SU-DHL-6 (cell line): ENCODE data around the gene MGAT4A.

Experiments used
- H2AFZ ChIP-seq: fragments of 200-600 bp; sonication (generic); 2 replicates; pipeline ENCODE4 v1.6.1; 2014; ENCODE audit warnings: low read depth, mild to moderate bottlenecking, moderate library complexity, mixed read lengths, antibody characterized with exemption, low read length; ENCODE audit not compliant: severe bottlenecking
- H3F3A ChIP-seq: fragments of 200-600 bp; shearing (Covaris generic); 2 replicates; pipeline ENCODE4 v1.6.0; 2016; ENCODE audit warnings: antibody characterized with exemption, mild to moderate bottlenecking; ENCODE audit not compliant: insufficient read depth
- H3K27ac ChIP-seq: fragments of 200-600 bp; sonication (generic); 2 replicates; pipeline ENCODE4 v1.5.1; 2016; ENCODE audit warnings: low read depth, mild to moderate bottlenecking, low read length, moderate library complexity, mixed read lengths
- H3K27me3 ChIP-seq: fragments of 200-600 bp; sonication (generic), shearing (Covaris generic); 2 replicates; pipeline ENCODE4 v1.6.0; 2014; ENCODE audit warnings: mild to moderate bottlenecking, low read length
- H3K36me3 ChIP-seq: fragments of 200-600 bp; sonication (generic); 2 replicates; pipeline ENCODE4 v1.6.1; 2014; ENCODE audit warnings: mild to moderate bottlenecking, low read length, mixed read lengths
- H3K4me2 ChIP-seq: fragments of 300-600, 200-600 bp; shearing (Covaris generic), sonication (generic); 2 replicates; pipeline ENCODE4 v1.6.0; 2014; ENCODE audit warnings: low read length, low read depth, mild to moderate bottlenecking; ENCODE audit not compliant: poor library complexity, severe bottlenecking
- H3K4me3 ChIP-seq: fragments of 200-600 bp; sonication (generic); 2 replicates; pipeline ENCODE4 v1.5.1; 2014; ENCODE audit warnings: antibody characterized with exemption, low read length, mild to moderate bottlenecking, mixed read lengths; ENCODE audit not compliant: insufficient read depth, poor library complexity, severe bottlenecking
- H3K79me2 ChIP-seq: fragments of 200-600 bp; sonication (generic); 2 replicates; pipeline ENCODE4 v1.6.1; 2014; ENCODE audit warnings: mild to moderate bottlenecking, low read length, moderate library complexity; ENCODE audit not compliant: insufficient read depth
- H3K9ac ChIP-seq: fragments of 200-600 bp; sonication (generic); 2 replicates; pipeline ENCODE4 v1.7.0; 2014; ENCODE audit warnings: mild to moderate bottlenecking, low read length
- H3K9me2 ChIP-seq: fragments of 200-600 bp; sonication (generic); replicated peaks from 2 replicates; pipeline ENCODE4 v1.6.1; 2014; ENCODE audit warnings: low read length; ENCODE audit not compliant: insufficient read depth
- H3K9me3 ChIP-seq: fragments of 200-600 bp; sonication (generic); 2 replicates; pipeline ENCODE4 v1.6.1; 2014; ENCODE audit warnings: low read length, mixed read lengths; ENCODE audit not compliant: insufficient read depth
- H4K20me1 ChIP-seq: fragments of 200-600 bp; sonication (generic); 2 replicates; pipeline ENCODE4 v1.6.1; 2014; ENCODE audit warnings: low read depth, mild to moderate bottlenecking, antibody characterized with exemption, low read length, moderate library complexity, mixed read lengths
- EZH2phosphoT487 ChIP-seq: fragments of 200-600 bp; sonication (generic), shearing (Covaris generic); conservative IDR thresholded peaks from 2 replicates; pipeline ENCODE4 v1.6.1; 2018; ENCODE audit warnings: mild to moderate bottlenecking, antibody characterized with exemption, low read length, moderate library complexity, mixed read lengths
- TF ChIP-seq, protein P1 (sequence below): fragments of 200-600 bp; sonication (generic); IDR thresholded peaks from one replicate; pipeline ENCODE4 v1.5.1; 2017; ENCODE audit warnings: antibody characterized with exemption, mild to moderate bottlenecking, low read length, moderate library complexity; ENCODE audit not compliant: insufficient read depth, poor library complexity, severe bottlenecking

Gene MGAT4A

GRCh38 chr2:98775146-98775986 lies 44.4 kb upstream of the MGAT4A start:
- Histone ChIP-seq H3K79me2 (no peaks in the 10 kb centered on the region), H2AFZ (no peak overlapping the region), H3F3A (no peaks in the 10 kb centered on the region), H3K9me2 (no peaks in the 10 kb centered on the region), H3K36me3 (no peaks in the 10 kb centered on the region), H3K27me3 (no peaks in the 10 kb centered on the region), H3K4me3 (no peak overlapping the region), H3K9me3 (no peaks in the 10 kb centered on the region), H3K27ac (no peak overlapping the region), H4K20me1 (no peaks in the 10 kb centered on the region), H3K9ac (no peak overlapping the region), H3K4me2 (no peak overlapping the region)
- no peak for TF ChIP-seq EZH2phosphoT487
- TF ChIP-seq, protein P1, sequence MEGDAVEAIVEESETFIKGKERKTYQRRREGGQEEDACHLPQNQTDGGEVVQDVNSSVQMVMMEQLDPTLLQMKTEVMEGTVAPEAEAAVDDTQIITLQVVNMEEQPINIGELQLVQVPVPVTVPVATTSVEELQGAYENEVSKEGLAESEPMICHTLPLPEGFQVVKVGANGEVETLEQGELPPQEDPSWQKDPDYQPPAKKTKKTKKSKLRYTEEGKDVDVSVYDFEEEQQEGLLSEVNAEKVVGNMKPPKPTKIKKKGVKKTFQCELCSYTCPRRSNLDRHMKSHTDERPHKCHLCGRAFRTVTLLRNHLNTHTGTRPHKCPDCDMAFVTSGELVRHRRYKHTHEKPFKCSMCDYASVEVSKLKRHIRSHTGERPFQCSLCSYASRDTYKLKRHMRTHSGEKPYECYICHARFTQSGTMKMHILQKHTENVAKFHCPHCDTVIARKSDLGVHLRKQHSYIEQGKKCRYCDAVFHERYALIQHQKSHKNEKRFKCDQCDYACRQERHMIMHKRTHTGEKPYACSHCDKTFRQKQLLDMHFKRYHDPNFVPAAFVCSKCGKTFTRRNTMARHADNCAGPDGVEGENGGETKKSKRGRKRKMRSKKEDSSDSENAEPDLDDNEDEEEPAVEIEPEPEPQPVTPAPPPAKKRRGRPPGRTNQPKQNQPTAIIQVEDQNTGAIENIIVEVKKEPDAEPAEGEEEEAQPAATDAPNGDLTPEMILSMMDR, result no peak

GRCh38 chr2:98773907-98774306 lies 43.0 kb upstream of the MGAT4A start:
- Histone ChIP-seq H3K36me3 (no peaks in the 10 kb centered on the region), H3K79me2 (no peaks in the 10 kb centered on the region), H3K27ac (no peak overlapping the region), H3K4me3 (no peak overlapping the region), H3K9me2 (no peaks in the 10 kb centered on the region), H3K4me2 (no peak overlapping the region), H2AFZ (no peak overlapping the region), H4K20me1 (no peaks in the 10 kb centered on the region), H3K9ac (no peak overlapping the region), H3F3A (no peaks in the 10 kb centered on the region), H3K27me3 (no peaks in the 10 kb centered on the region), H3K9me3 (no peaks in the 10 kb centered on the region)
- TF ChIP-seq EZH2phosphoT487, result no peak
- TF ChIP-seq, protein P1, result no peak

- H2AFZ ChIP-seq, result no peak overlapping the region
- no peak overlapping the region for H3K9ac ChIP-seq
- H3K9me2 ChIP-seq, result no peaks in the 10 kb centered on the region
- TF ChIP-seq, protein P1, result no peak
- no peak for TF ChIP-seq EZH2phosphoT487
- H3K79me2 ChIP-seq, result no peaks in the 10 kb centered on the region
- no peaks in the 10 kb centered on the region for H4K20me1 ChIP-seq
- H3K9me3 ChIP-seq, result no peaks in the 10 kb centered on the region
- no peaks in the 10 kb centered on the region for H3F3A ChIP-seq
- no peaks in the 10 kb centered on the region for H3K36me3 ChIP-seq
- H3K27me3 ChIP-seq, result no peaks in the 10 kb centered on the region
- no peak overlapping the region for H3K4me3 ChIP-seq
- H3K27ac ChIP-seq, result no peak overlapping the region
- H3K4me2 ChIP-seq, result no peak overlapping the region
Measured at GRCh38 chr2:98773169-98773568, 42.2 kb upstream of the MGAT4A start.
